ENCODE results near the gene SORBS2. TPM values are rescaled to one million over a fixed set of nuclear protein-coding genes. Genes with fewer than 3 reads are reported as not detected.

Gene SORBS2
- total RNA-seq, 2 donors from 2014 or later, result 28.0 to 77.4 TPM

DNA sequence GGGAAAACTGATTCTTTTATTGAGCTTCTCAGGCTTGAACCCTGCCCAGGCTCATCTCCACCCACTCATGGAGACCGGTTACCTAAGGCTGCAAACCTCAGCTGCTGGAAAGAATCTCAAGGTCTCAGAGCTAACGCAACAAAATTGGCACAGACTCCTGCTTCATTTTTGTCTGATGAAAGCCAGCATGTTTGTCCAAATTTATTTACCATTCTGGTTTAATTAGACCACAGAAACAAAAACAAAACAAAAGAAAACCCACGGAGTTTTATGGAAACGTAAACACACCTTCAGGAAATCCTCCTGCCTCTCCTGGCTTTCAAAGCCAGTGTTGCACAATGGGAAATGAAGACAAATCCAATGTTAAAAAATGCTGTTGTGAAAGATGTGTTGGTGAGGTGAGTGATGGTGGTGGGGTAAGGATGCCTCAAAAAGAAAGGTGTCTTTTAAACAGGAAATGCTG, 220.3 kb downstream of the SORBS2 start:
- Histone ChIP-seq H3K27ac (no peak overlapping the region), H3K36me3 (no peaks in the 10 kb centered on the region), H3K27me3 (no peaks in the 10 kb centered on the region), H3K9me3 (no peaks in the 10 kb centered on the region), H3K9ac (ENCODE audit: low read depth in 2 of 2, low read length in 2 of 2) (no peak overlapping the region), H3K4me3 (no peak overlapping the region), H3K4me1 (no peaks in the 10 kb centered on the region)
- no peak for DNase-seq
- intact Hi-C loops (cut with DNase I), result loop anchor here (10.0 kb wide), 1 partner anchor 407 kb away; no protein-coding TSS in a partner anchor
- TF ChIP-seq CTCF (IDR thresholded peaks at IDR 0.05), result no peak

DNA sequence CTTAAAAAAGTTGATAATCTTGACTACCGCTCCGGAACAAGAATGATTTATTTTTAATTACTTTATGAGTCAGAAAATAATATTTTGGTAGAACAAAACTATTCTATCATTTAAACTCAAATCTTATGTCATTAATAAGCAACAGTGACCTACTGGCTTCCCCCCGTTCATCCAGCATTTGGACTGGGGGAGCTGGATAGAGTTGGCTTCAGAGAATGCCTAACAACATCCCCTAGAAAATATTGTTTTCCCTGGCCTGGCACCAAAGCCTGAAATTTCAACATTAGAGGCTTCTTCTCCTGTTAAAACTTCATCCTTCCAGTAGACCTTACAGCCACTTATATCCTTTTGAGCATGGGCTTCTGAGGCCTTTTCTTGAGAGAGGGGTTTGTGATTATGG, 221.0 kb downstream of the SORBS2 start:
- TF ChIP-seq CTCF (IDR thresholded peaks at IDR 0.05), result no peak
- H3K27me3 ChIP-seq, result no peaks in the 10 kb centered on the region
- H3K9me3 ChIP-seq, result no peaks in the 10 kb centered on the region
- no peak overlapping the region for H3K4me3 ChIP-seq
- H3K36me3 ChIP-seq, result no peaks in the 10 kb centered on the region
- no peaks in the 10 kb centered on the region for H3K4me1 ChIP-seq
- no peak overlapping the region for H3K9ac ChIP-seq (ENCODE audit: low read depth in 2 of 2, low read length in 2 of 2)
- H3K27ac ChIP-seq, result no peak overlapping the region
- intact Hi-C loops (cut with DNase I), result loop anchor here (10.0 kb wide), 1 partner anchor 406 kb away; no protein-coding TSS in a partner anchor
- DNase-seq, result no peak

- no peaks in the 10 kb centered on the region for H3K4me1 ChIP-seq
- intact Hi-C loops (cut with DNase I), result no loop called here
- no peaks in the 10 kb centered on the region for H3K36me3 ChIP-seq
- no peak for DNase-seq
- TF ChIP-seq CTCF (IDR thresholded peaks at IDR 0.05), result no peak
- no peak overlapping the region for H3K27ac ChIP-seq
- no peaks in the 10 kb centered on the region for H3K9me3 ChIP-seq
- H3K27me3 ChIP-seq, result no peaks in the 10 kb centered on the region
- H3K4me3 ChIP-seq, result no peak overlapping the region
- no peak overlapping the region for H3K9ac ChIP-seq (ENCODE audit: low read depth in 2 of 2, low read length in 2 of 2)
Measured at GRCh38 chr4:185589067-185589836, 222.7 kb downstream of the SORBS2 start.

DNA sequence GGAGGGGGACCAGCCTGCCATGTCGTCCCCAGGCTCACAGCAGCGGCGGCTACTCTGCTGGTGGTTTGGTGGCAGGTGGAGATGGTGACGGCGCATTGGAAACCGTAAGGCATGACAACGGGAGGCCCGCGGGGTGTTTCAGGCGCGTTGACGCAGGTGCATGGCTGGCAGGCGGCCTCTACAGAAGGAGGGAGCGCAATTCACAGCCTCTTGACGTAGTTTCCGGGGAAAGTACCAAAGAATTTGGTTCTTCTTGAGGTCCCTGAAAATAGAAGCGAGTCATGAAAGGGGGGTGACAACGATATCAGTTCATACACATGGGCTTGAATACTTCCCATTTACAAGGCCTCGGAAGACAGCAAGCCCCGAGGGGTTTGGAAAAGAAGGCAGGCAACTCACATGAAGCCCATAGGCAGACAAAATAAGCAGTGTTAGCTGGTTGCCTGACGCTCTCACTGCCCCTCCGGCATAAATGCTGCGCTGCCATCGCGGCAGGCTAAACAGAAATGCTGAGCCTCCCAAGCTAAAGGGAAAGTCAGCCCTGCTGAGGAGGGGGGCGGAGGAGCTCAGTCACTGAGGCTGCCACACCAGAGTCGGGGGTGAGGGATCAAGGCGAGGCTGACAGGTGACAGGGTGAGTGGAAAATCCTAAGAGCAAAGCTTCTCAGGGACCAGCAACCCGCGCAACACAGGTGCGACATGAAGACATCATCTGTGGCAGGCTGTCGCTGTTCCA, 224.4 kb downstream of the SORBS2 start:
- H3K9ac ChIP-seq (ENCODE audit: low read depth in 2 of 2, low read length in 2 of 2), result peak overlapping the region in 1 of 2 donors; percentile 55
- no peaks in the 10 kb centered on the region for H3K27me3 ChIP-seq
- H3K27ac ChIP-seq, result no peak overlapping the region
- TF ChIP-seq CTCF (IDR thresholded peaks at IDR 0.05), result no peak
- no peak overlapping the region for H3K4me3 ChIP-seq
- no peaks in the 10 kb centered on the region for H3K9me3 ChIP-seq
- intact Hi-C loops (cut with DNase I), result no loop called here
- H3K4me1 ChIP-seq, result no peaks in the 10 kb centered on the region
- DNase-seq, result no peak
- no peaks in the 10 kb centered on the region for H3K36me3 ChIP-seq

- no peak overlapping the region for H3K4me3 ChIP-seq
- no peaks in the 10 kb centered on the region for H3K9me3 ChIP-seq
- H3K9ac ChIP-seq (ENCODE audit: low read depth in 2 of 2, low read length in 2 of 2), result peak overlapping the region in 1 of 2 donors; percentile 12
- H3K4me1 ChIP-seq, result no peaks in the 10 kb centered on the region
- H3K27me3 ChIP-seq, result no peaks in the 10 kb centered on the region
- DNase-seq, result no peak
- H3K27ac ChIP-seq, result no peak overlapping the region
- TF ChIP-seq CTCF (IDR thresholded peaks at IDR 0.05), result no peak
- intact Hi-C loops (cut with DNase I), result no loop called here
- H3K36me3 ChIP-seq, result no peaks in the 10 kb centered on the region
Measured at GRCh38 chr4:185587030-185587426, 225.0 kb downstream of the SORBS2 start.
